ENCODE measurements around the gene CPXM2. TPM values are rescaled to one million over a fixed set of nuclear protein-coding genes. Genes with fewer than 3 reads are reported as not detected.

Gene CPXM2
- total RNA-seq, 1 donor from 2014 or later: 18.9 TPM

- intact Hi-C loops (cut with DNase I): loop anchor here (10.0 kb wide), 1 partner anchor 83 kb away; no protein-coding TSS in a partner anchor
- no peaks in the 10 kb centered on the region for H3K36me3 ChIP-seq
- no peaks in the 10 kb centered on the region for H3K9me3 ChIP-seq
- no peak for DNase-seq (ENCODE audit: extremely low spot score in 2 of 2)
- no peaks in the 10 kb centered on the region for H3K27me3 ChIP-seq
- no peak overlapping the region for H3K4me3 ChIP-seq
- H3K4me1 ChIP-seq: peaks cover 26% of the 10 kb centered on the region
- TF ChIP-seq POLR2A (IDR thresholded peaks at IDR 0.05): no peak
- TF ChIP-seq CTCF (IDR thresholded peaks at IDR 0.05): no peak
- TF ChIP-seq POLR2AphosphoS5 (IDR thresholded peaks at IDR 0.05; ENCODE audit: insufficient read depth in 1 of 2, low read depth in 1 of 2): no peak
- no peak overlapping the region for H3K27ac ChIP-seq
These were observed 9.4 kb downstream of the CPXM2 start for GRCh38 chr10:123882177-123882576.

GRCh38 chr10:123879606-123880257, 11.9 kb downstream of the CPXM2 start:
- no peak for DNase-seq (ENCODE audit: extremely low spot score in 2 of 2)
- Histone ChIP-seq H3K4me1 (peaks cover 14% of the 10 kb centered on the region), H3K4me3 (no peak overlapping the region), H3K36me3 (no peaks in the 10 kb centered on the region), H3K27ac (no peak overlapping the region), H3K9me3 (no peaks in the 10 kb centered on the region), H3K27me3 (no peaks in the 10 kb centered on the region)
- no peak for TF ChIP-seq POLR2A (IDR thresholded peaks at IDR 0.05)
- no peak for TF ChIP-seq CTCF (IDR thresholded peaks at IDR 0.05)
- no peak for TF ChIP-seq POLR2AphosphoS5 (IDR thresholded peaks at IDR 0.05; ENCODE audit: insufficient read depth in 1 of 2, low read depth in 1 of 2)
- intact Hi-C loops (cut with DNase I): loop anchor here (10.0 kb wide), 1 partner anchor 85 kb away; no protein-coding TSS in a partner anchor

- no peak for TF ChIP-seq POLR2A (IDR thresholded peaks at IDR 0.05)
- intact Hi-C loops (cut with DNase I): no loop called here
- peaks cover 4% of the 10 kb centered on the region for H3K4me1 ChIP-seq
- no peak overlapping the region for H3K27ac ChIP-seq
- H3K27me3 ChIP-seq: no peaks in the 10 kb centered on the region
- H3K9me3 ChIP-seq: no peaks in the 10 kb centered on the region
- H3K4me3 ChIP-seq: no peak overlapping the region
- DNase-seq (ENCODE audit: extremely low spot score in 2 of 2): no peak
- no peaks in the 10 kb centered on the region for H3K36me3 ChIP-seq
These were observed 12.8 kb downstream of the CPXM2 start for GRCh38 chr10:123878666-123879303.

GRCh38 chr10:123870260-123870659, 21.3 kb downstream of the CPXM2 start:
- no peak for TF ChIP-seq CTCF (IDR thresholded peaks at IDR 0.05)
- no peak for TF ChIP-seq POLR2AphosphoS5 (IDR thresholded peaks at IDR 0.05; ENCODE audit: insufficient read depth in 1 of 2, low read depth in 1 of 2)
- no peak for TF ChIP-seq POLR2A (IDR thresholded peaks at IDR 0.05)
- H3K9me3 ChIP-seq: no peaks in the 10 kb centered on the region
- H3K27me3 ChIP-seq: no peaks in the 10 kb centered on the region
- peak in 1 of 2 donors; percentile 31 for DNase-seq (ENCODE audit: extremely low spot score in 2 of 2)
- H3K4me3 ChIP-seq: no peak overlapping the region
- H3K36me3 ChIP-seq: no peaks in the 10 kb centered on the region
- no peaks in the 10 kb centered on the region for H3K4me1 ChIP-seq
- no peak overlapping the region for H3K27ac ChIP-seq
- intact Hi-C loops (cut with DNase I): no loop called here

GRCh38 chr10:123869020-123869414, 22.6 kb downstream of the CPXM2 start:
- Histone ChIP-seq H3K4me1 (no peaks in the 10 kb centered on the region), H3K36me3 (no peaks in the 10 kb centered on the region), H3K9me3 (no peaks in the 10 kb centered on the region), H3K27me3 (no peaks in the 10 kb centered on the region), H3K27ac (no peak overlapping the region), H3K4me3 (no peak overlapping the region)
- TF ChIP-seq CTCF (IDR thresholded peaks at IDR 0.05) (no peak), POLR2A (IDR thresholded peaks at IDR 0.05) (no peak)
- intact Hi-C loops (cut with DNase I): no loop called here
- DNase-seq (ENCODE audit: extremely low spot score in 2 of 2): no peak
